CMK (cell line): ENCODE results near the gene COL23A1.

Experiments used
- DNase-seq: peaks from one replicate; pipeline ENCODE4 v3.0.0-alpha.2; 2010; ENCODE audit warnings: low read depth

Gene COL23A1

DNA sequence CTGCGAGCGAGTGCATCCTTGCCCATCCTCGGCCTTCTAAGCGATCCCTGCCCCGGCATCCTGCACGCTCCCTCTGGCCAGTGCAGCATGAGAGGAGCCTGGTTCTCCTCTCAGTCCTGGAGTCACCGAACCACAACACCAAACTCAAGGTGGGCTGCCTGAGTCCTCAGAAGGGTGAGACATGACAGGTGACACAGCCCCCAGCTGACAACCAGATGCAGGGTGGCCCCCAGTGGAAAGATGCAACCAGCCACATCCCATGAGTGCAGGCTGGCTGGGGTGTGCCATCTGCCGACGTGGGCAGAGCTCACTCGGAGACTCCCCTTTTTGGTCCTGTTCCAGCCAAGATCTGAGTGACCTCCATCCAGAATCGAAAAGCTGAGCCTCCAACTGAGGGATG is 58.4 kb downstream of the COL23A1 start:
- no peak for DNase-seq

DNA sequence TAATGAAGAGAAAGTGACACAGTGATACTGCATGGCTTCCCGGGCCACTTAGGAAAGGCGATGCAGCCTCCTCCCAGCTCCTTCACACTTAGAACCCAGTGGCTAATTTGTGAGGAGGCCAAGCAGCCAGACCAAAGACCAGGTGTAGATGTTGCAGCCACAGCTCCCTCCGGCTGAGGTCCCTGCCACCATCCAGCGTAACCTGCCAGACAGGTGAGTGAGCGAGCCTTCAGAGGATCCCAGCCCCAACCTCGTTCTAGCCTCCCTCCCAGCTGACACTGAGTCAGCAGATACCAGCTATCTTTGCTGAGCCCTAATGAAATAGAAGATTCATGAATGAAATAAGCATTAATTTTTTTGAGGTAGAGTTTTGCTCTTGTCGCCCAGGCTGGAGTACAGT is 59.7 kb downstream of the COL23A1 start:
- no peak for DNase-seq

DNA sequence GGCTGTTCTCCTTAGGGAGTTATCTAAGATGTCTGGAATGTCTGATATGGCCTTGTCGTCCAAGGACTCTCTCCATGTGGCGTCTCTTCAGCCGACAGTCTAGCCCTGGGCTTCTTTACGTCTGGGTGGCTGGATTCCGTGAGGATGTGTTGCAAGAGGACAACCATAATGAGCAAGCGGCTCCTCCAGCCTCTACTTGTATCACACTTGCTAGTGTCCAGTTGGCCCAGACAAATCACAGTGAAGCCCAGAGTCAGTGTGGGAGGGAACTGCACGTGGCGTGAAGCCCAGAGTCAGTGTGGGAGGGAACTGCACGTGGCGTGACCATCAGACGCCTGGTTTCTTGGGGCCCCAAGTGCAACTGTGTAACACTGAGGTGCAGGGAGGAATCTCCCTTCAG is 61.1 kb downstream of the COL23A1 start:
- no peak for DNase-seq

DNA sequence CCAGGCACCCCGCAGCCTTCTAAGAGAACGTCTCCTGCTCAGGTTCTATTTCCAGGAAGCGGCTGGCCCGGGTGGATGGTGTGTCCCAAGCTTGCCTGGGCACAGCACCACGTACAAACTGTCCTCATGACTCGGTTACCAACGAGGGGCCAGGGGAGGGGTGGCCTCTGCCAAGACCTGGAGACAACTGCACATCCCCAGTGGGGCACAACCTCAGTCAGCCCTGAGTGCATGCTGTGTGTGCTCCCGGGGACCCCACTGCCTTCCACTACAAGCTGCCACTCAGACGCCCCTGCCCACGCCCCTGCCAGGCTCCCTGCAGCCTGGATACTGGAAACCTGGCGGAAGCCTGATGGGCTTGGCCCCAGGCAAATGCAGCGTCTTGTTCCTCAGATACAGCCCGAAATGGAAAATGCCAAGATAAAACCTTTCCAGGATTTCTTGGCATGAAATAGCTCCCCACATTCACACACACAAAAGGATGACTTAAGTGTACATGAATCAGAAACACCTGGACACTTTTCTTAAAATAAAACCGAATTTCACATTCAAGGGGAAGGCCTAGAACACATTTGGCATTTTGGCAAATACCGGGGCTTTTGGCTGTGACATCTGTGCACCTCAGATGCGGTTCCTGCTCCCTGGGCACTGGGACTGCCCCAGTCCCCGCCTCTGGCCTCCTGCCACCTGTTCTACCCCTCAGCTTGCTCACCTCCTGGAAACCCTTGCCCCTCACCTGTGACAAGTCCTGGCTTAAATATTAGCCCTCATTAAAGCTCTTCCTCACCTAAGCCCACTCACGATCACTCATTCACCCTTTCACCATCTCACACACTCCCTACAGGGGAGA is 62.5 kb downstream of the COL23A1 start:
- DNase-seq: no peak

DNA sequence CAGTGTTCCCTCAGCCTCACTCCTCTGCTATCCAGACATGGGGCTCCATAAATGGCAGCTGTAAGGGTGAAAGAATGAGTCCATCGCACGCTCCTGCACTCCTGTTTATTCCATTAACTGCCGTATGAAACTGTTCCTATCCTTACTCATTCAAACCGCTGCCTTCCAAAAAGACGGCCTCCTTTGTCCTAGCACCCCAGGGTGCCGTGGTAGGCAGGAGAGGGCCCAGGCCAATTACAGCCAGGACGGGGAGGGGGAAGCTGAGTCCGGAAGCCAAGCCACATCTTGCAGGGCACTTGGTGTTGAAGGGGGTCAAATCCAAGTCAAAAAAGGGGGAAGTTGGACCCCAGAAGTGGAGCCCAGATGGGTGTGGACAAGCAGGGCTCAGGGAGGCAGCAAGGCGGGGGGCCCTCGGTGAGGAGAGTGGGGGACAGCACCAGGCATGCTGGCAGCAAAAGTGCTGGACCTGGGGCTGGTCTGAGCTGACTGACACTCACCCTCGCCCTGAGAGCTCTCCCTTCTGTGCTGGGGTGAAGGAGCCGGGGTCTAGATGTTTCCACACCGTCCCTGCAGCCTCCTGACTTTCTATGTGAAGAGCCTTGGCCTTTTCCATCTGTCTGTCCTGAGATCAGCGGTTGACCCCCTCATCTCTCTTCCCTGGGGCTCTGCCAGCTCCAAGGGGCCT is 63.3 kb downstream of the COL23A1 start:
- DNase-seq: no peak

DNA sequence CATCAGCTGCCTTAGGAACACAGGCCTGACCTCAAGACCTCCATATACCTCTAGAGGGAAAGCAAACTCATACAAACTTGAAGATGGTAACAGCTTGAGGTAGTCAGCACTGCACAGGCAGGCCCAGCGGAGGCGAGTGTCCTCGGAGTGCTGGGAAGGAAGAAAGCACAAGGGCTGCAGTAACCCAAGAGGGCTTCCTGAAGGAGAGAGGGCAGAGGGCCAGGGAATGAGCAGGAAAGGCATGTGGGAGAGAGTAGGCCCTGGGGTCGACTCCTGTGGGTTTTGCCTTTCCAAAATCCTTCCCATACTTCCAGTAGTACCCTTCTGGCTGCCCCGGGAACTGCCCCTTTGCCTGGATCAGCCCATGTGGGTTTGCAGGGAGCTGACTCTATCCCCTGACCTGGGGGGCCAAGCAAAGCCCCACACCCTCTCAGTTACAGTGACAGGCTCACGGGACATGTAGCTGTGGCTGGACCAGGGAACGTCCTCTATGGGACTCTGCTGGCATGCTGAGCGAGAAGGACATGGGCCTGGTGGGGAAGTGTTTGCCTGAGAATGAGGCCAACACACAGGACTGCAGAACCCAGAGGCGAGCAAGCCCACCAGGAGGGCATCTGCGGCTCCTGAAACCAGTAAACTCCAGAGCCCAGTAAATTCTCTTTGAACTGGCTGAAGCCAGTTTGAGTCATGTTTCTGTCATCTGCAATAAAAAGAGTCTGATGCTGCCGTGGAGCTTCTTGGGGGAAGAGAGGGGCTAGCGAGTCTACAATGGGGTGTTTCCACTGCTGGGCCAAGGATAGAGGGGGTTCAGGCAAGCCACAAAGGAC is 64.1 kb downstream of the COL23A1 start:
- no peak for DNase-seq

DNA sequence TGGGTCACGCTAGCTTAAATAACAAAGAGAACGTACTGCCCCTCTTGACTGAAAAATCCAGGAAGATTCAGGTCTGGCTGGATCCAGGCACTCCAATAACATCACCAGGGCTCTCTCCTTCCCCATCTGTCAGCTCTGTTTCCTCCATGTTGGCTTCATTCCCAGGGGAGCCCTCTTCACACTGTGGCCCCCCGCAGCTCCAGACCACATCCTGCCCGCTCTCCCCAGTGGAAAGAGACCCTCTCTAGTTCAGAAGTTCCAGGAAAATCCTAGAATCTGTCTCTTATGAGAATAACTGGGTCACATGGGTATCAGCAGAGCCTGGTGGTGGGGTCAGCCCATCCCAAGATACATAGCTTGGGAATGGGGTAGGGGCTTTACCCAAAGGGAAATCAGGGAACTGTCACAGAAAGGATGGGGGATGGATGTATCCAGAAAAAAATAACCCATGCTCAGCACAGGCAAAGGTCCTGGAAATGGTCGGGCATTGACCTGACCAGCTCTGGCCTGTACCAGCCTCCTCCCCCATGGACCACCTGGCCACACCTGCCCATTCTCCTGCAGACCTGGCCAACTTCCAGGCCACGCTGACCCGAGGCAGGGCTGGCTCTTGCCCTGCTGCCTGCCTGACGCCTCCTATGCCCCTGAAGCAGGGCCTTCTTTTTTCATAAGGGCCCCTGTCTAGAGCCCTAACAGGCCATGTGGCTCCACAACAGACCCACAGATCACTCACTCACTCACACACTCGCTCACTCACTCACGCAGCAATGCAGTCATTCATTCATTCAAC is 65.9 kb downstream of the COL23A1 start:
- no peak for DNase-seq

DNA sequence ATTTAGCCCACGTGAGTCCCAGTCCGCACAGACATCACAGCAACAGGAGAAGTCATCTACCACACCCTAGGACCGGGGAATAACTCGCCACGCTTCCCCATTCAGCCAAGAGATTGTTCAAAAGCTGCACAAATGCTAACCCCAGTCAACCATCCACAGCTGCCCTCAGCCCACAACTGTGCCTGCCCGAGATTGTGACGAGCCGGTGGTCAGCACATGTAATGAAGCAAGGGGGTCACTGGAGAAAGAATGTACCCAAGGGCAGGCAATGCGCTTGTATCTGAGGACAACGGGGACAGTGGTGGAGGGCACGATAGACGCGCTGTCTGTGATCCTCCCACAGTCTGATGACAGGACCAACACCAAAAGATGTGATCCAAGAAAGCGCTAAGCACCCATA is 67.8 kb downstream of the COL23A1 start:
- no peak for DNase-seq

DNA sequence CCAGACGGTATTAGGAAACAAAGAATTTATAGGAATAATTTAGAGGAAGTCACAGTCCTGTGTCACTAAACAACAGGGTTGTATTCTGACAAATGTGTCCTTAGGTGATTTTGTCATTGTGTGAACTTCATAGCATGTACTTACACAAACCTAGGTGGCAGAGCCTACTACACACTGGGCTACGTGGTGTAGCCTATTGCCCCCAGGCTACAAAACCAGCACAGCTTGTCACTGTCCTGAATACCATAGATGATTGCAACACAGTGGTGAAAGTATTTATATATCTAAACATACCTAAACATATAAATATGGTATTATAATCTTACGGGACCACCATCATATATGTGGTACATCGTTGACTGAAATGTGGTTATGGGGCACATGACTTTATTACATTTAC is 69.3 kb downstream of the COL23A1 start:
- DNase-seq: no peak

DNA sequence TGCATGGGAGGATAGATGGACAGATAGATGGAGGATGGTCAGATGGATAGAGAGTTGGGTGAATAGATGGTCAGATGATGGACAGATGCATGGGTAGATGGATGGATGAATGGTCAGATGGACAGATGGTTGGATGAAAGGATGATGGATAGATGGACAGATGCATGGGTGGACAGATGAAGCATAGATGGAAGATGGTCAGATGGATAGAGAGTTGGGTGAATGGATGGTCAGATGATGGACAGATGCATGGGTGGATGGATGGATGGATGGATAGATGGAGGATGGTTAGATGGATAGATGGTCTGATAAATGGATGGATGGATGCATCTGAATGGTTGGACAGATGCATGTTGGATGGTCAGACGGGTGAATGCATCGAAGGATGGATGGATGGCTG is 70.4 kb downstream of the COL23A1 start:
- DNase-seq: no peak

DNA sequence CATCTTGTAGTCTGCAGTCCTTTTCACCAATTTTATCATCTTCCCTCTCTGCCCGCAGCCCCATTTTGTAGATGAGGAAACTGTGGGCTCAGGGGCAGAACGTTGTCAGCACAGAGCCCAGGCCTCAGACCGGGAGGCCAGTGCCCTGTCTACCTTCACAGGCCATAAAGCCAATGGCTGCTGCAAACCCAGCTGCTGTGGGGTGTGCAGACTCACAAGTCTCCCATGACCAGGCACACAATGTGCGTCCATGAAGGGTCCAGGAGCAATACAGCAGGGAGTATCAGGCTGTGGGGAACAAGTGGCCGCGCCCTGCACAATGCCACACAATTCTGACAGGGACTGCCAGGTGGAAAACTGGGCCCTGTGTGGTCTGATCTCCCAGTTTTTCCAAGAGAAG is 71.0 kb downstream of the COL23A1 start:
- no peak for DNase-seq

DNA sequence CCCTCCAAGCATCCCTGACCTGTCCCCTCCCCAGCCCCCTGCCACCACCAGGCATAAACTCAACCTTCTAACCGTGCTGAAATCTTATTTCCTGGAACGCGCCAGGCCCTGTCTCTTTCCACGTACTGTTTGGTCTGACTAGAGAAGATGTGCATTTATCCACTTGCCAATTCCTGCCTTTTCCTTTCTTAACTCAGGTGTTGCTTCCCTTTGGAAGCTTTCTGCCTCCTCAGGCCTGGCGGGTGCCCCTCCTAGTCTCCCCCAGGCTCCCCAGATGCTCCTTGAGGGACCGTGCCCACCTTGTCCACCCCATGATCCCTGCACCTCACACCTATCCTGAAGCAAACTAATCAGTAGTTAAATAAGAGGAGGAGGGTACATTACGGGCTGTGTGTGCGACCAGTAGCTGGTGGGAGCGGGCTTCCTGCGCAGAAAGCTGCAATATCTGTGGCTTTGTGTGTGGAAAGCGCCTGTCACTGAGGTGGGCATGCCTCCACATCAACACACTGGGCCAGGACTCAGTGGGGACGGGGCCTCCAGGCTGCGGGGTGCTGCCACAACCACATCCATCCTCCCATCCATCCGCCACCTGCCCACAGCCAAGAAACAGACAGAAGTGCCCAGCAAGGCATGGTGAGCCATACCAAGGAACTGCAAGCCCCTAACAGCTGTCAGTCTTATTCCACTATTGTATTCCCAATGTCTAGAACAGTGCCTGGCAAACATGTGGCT is 73.5 kb downstream of the COL23A1 start:
- no peak for DNase-seq

DNA sequence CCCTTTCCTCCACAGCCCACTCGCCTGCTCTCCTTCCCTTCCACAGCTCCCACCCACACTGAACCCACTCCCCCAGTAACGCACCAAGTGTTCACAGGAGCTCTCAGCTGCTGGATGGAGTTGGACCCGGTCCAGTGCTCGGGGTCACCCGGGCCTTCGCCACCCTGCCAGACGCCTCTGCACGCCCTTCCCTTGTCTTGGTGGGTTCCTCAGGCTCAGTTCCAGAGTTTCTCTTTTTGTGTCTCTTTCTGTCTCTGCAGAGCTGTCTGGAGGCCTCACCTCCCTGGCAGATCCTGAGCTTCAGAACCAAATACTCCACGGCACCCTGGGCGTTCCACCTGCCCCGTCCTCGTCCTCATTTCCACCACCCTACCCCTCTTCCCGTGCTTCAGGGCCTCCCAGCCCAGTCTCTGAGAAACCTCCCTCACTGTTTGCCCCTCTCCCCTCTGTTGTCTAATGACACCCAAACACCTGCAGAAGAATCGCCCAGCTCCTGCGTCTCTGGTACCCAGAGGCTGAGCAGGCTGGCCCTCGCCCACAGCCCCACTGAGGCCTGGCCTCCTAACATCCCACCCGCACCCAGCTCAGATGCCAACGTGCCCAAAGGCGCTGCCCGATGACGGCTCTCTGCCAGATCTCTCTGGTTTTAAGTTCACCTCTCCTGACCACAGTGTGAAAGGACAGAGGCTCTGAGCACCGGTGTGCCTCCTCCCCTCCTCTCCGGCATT is 74.3 kb downstream of the COL23A1 start:
- no peak for DNase-seq

DNA sequence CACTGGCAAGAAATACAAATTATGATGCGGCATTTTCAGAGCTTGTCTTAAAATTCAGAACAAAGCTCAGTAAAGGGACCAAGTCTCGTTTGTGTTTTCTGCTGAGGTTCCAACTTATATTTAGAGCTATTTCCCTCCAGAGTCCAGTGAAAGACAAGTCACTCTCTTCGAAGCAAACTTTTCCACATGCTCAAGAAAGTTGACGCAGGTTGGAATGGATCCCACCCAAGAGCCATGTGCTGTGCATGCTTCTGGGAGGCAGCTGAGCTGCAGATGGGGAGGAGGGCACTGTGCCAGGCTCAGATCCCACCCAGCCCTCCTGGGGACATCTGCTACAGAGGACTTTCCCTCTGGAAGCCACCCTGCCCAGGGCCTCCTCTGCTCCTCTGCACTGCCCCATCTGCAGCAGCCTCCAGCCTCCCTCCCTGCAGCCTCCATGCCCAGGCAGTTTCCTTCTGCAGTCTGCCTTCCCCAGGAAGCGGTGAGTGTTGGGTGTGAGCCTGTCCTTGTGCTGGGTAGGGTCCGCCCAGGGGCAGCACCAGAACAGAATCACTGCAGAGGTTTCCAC is 75.3 kb downstream of the COL23A1 start:
- no peak for DNase-seq

DNA sequence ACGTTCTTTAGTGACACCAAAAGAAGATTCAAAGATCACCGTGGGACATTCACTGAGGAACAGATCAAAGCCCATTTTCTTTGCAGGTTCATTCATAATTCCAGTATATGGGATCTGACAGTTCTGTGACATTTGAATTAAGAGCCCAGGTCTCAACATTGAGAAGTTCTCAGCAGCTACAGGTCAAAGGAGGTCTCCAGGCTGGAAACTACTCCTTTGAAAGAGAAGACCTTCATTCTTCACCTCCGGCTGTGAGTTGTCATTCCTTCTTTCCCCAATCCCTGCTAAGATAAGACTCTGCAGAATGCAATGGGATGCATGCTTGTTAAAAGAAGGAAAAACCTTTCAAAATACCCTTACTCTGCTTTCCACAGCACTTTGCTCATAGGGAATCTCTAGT is 79.0 kb downstream of the COL23A1 start:
- no peak for DNase-seq

DNA sequence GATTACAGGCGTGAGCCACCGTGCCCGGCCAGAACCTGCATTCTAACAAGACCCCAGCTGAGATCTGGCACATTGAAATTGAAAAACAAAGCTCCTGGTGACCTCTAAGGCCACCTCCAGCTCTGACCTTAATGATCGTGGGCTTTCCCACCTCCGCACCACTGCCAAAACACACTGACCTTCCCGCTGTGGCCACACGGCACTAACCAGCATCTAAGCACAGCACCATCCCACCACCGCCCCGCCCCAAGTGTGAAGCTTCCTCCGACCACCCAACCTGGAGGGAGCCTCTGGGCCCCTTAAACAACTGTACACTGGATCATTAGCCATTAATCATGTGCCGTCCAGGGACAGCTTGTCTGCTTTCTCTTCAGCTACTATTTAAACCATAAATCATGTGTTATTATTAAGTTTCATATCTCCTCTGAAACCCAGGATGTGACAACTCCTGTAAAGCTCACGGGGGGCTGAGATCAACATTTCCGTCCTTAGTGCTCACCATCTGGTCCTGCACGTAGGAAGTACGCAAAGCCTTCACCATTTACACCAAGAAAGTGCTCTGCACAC is 80.6 kb downstream of the COL23A1 start:
- DNase-seq: no peak

DNA sequence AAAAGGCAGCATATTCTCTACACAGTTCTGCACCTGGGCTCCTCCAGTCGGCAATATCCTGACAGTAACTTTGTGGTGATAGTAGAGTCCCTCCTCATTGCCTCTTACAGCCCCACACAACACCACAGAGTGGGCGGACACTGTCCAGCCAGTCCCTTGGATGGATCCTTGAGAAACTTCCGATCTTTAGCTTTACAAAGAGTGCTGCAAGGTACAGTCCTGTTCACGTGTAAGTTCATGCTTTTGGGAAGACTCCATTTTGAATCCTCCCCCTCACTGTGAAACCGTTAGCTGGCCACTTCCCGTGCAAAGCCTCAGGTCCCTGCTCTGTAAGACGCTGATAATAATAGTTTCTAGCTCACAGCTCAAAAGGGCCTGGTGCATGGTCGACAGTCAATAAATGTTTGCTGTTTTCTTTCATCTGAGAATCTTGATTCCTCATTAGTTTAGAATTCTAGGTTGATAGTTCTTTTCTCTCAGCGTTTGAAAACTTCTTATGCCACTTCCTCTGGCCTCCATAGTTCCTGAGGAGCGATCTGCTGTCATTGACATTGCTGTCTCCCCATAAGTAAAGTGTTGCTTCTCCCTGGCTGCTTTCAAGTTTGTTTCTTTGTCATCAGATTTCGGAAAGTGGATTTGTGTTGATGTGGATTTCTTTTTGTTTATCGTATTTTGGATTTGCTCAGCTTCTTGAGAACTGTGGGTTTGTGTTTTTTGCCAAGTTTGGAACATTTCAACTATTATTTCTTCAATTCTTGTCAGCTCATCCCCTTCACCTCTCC is 82.9 kb downstream of the COL23A1 start:
- DNase-seq: peak; percentile 74

DNA sequence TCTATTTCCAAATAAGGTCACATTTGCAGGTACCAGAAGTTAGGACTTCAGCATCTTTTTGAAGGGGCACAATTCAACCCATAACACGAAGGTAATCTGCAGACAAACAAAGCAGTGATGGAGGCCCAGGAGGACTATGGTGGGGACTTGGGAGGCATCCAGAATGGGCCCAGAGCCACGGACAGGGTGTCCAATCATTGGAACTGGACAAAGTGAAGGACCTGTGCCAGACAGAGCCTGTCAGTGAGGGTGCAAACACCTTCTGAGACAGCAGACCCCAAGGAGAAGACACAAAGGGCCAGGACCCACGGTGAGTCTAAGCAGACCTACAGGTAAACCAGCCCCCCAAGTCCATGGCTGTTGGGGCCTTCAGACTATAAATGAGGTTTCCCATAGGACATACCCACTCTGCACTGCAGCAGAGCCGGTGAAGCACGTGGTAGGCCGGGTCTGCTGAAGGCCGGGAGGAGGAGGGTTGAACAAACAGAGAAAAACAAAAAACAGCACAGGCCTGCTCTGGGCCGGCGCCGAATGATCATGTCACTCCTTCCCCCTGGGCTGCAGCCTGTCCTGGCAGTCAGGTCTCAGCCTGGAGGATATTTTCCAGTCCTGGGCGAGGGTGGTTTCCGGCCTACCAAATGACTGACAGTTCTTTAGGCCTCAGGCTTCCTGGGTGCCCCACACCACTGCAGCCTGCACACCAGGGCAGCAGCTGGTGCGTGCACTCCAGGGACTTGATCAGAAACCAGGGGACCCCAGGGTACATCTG is 84.4 kb downstream of the COL23A1 start:
- no peak for DNase-seq
